B cell (primary cell): Measurements from ENCODE around the gene NOL9. TPM values are rescaled to one million over a fixed set of nuclear protein-coding genes. Genes with fewer than 3 reads are reported as not detected.

Experiments
- ATAC-seq: fragments of 200-7000 bp; cut with Tn5 transposase; one replicate; pipeline ENCODE4 v1.10.0; 2021; ENCODE audit warnings: low read depth, mild to moderate bottlenecking, moderate number of reproducible peaks, moderate library complexity
- CTCF ChIA-PET: fragments of 350-600 bp; sonication (Branson Sonifier 250); formaldehyde crosslinking; loops from one replicate; lab custom pipeline; 2021; ENCODE audit warnings: antibody characterized with exemption, inconsistent platforms; lab: Charles Lee
- POLR2A ChIA-PET: fragments of 350-600 bp; sonication (Branson Sonifier 250); formaldehyde crosslinking; loops from one replicate; lab custom pipeline; 2021; ENCODE audit warnings: antibody characterized with exemption; lab: Charles Lee
- DNase-seq: peaks from one replicate; pipeline ENCODE4 v3.0.0; 2013
- H2AFZ ChIP-seq: 2 replicates; pipeline ENCODE4 v1.6.1; 2012; ENCODE audit warnings: mild to moderate bottlenecking, low read depth, low read length; ENCODE audit not compliant: insufficient read depth, poor library complexity, severe bottlenecking
- H3K27ac ChIP-seq, 2 donors: 1 replicate in 1 of 2; 2 replicates in 1 of 2; pipeline ENCODE4 v1.5.1; 2012 to 2013; ENCODE audit warnings: low read length in 2 of 2, mild to moderate bottlenecking in 2 of 2, moderate library complexity in 1 of 2
- H3K27me3 ChIP-seq, 4 experiments: fragments of 200-600 bp in 1 of 4; sonication (generic) in 1 of 4; replicated peaks in 1 of 4; 1 replicate in 2 of 4; 2 replicates in 2 of 4; pipeline versions ENCODE4 v1.6.1 to v1.7.0; 2013 to 2016; ENCODE audit warnings: low read length in 3 of 4, mild to moderate bottlenecking in 2 of 4, mixed read lengths in 1 of 4, moderate library complexity in 1 of 4; ENCODE audit not compliant: insufficient read depth in 4 of 4, control insufficient read depth in 3 of 4; ENCODE audit errors: control extremely low read depth in 1 of 4
- H3K36me3 ChIP-seq, 2 experiments: replicated peaks in 1 of 2; 1 replicate in 1 of 2; 2 replicates in 1 of 2; pipeline versions ENCODE4 v1.6.1 to v1.7.1; 2013; ENCODE audit warnings: low read length in 1 of 2; ENCODE audit not compliant: insufficient read depth in 2 of 2, control insufficient read depth in 1 of 2; ENCODE audit errors: control extremely low read depth in 1 of 2, extremely low read depth in 1 of 2
- H3K4me1 ChIP-seq, 2 donors: fragments of 200-600 bp in 1 of 2; sonication (generic) in 1 of 2; 1 replicate in 1 of 2; 2 replicates in 1 of 2; pipeline versions ENCODE4 v1.5.1 to v1.6.1; 2013 to 2017; ENCODE audit warnings: low read length in 2 of 2; ENCODE audit not compliant: control insufficient read depth in 2 of 2, insufficient read depth in 2 of 2
- H3K4me2 ChIP-seq: replicated peaks from 2 replicates; pipeline ENCODE3; 2012; ENCODE audit warnings: mild to moderate bottlenecking, low read depth, low read length; ENCODE audit not compliant: poor library complexity, severe bottlenecking
- H3K4me3 ChIP-seq, 5 experiments: fragments of 200-600 bp in 1 of 5; sonication (generic) in 1 of 5; 1 replicate in 3 of 5; 2 replicates in 2 of 5; pipeline versions ENCODE4 v1.5.1 to v1.7.0; 2011 to 2016; ENCODE audit warnings: low read length in 4 of 5, mild to moderate bottlenecking in 4 of 5, low read depth in 2 of 5, control low read depth in 1 of 5, moderate library complexity in 1 of 5; ENCODE audit not compliant: insufficient read depth in 1 of 5; ENCODE audit errors: control extremely low read depth in 1 of 5, extremely low read depth in 1 of 5
- H3K79me2 ChIP-seq: fragments of 200-600 bp; sonication (generic); one replicate; pipeline ENCODE4 v1.6.0; 2016; ENCODE audit warnings: low read length; ENCODE audit not compliant: control insufficient read depth, insufficient read depth
- H3K9ac ChIP-seq: fragments of 200-600 bp; sonication (generic); 2 replicates; pipeline ENCODE4 v1.6.1; 2017; ENCODE audit warnings: mild to moderate bottlenecking, low read length, moderate library complexity
- H3K9me3 ChIP-seq, 3 donors: one replicate each; pipeline versions ENCODE4 v1.6.1 to v1.7.1; 2013; ENCODE audit warnings: low read length in 2 of 3; ENCODE audit not compliant: control insufficient read depth in 2 of 3, insufficient read depth in 1 of 3; ENCODE audit errors: control extremely low read depth in 1 of 3
- H4K20me1 ChIP-seq: 2 replicates; pipeline ENCODE4 v1.6.0; 2012; ENCODE audit warnings: mild to moderate bottlenecking, low read length; ENCODE audit not compliant: insufficient read depth, control insufficient read depth, poor library complexity, severe bottlenecking
- H3K27ac Mint-ChIP-seq: one replicate; pipeline ENCODE4 v1.8.0; 2021; ENCODE audit warnings: mixed read lengths
- H3K27me3 Mint-ChIP-seq: one replicate; pipeline ENCODE4 v1.8.0; 2021; ENCODE audit warnings: mixed read lengths
- H3K4me1 Mint-ChIP-seq: one replicate; pipeline ENCODE4 v1.8.0; 2021; ENCODE audit warnings: mixed read lengths
- H3K4me3 Mint-ChIP-seq: one replicate; pipeline ENCODE4 v1.8.0; 2021; ENCODE audit warnings: mixed read lengths
- H3K9me3 Mint-ChIP-seq: one replicate; pipeline ENCODE4 v1.8.0; 2022; ENCODE audit warnings: mixed read lengths; ENCODE audit not compliant: insufficient read depth
- EZH2 ChIP-seq: IDR thresholded peaks from 2 replicates; pipeline ENCODE4 v1.6.1; 2012; ENCODE audit warnings: borderline replicate concordance, low read depth, mild to moderate bottlenecking, moderate library complexity, low read length; ENCODE audit not compliant: insufficient read depth, poor library complexity, severe bottlenecking
- WGBS: methylation state at CpG from one replicate; pipeline ENCODE4 v1.1.5; 2013; ENCODE audit warnings: missing lambda C conversion rate; ENCODE audit not compliant: insufficient coverage; 5-methylcytosine and 5-hydroxymethylcytosine counted together
- intact Hi-C: fragments of 100-400 bp; cut with micrococcal nuclease; formaldehyde crosslinking; loops from one replicate; pipeline ENCODE4 v1.10.0; 2022
- polyA plus RNA-seq: library from polyadenylated mRNA; depleted of rRNA; stranded (reverse); fragments of >200 nt; gene quantifications from 2 replicates; pipeline ENCODE4 v1.2.3, GENCODE V29; 2012
- total RNA-seq, 2 donors: library from RNA; stranded (reverse); fragments of 120-200 nt in 1 of 2; gene quantifications; 1 replicate in 1 of 2; 2 replicates in 1 of 2; pipeline versions ENCODE4 v1.2.3 to v1.2.4, GENCODE V29; 2013 to 2022
- TF ChIP-seq, protein P1 (sequence below): fragments of 200-600 bp; IDR thresholded peaks from one replicate; pipeline ENCODE4 v1.8.0; 2022; ENCODE audit warnings: antibody characterized with exemption, mild to moderate bottlenecking

NOL9 gene
- total and polyA plus RNA-seq, 2 donors (not counting 1 experiment from before 2014, with no cell fraction given) = 23.8 to 49.5 TPM

DNA sequence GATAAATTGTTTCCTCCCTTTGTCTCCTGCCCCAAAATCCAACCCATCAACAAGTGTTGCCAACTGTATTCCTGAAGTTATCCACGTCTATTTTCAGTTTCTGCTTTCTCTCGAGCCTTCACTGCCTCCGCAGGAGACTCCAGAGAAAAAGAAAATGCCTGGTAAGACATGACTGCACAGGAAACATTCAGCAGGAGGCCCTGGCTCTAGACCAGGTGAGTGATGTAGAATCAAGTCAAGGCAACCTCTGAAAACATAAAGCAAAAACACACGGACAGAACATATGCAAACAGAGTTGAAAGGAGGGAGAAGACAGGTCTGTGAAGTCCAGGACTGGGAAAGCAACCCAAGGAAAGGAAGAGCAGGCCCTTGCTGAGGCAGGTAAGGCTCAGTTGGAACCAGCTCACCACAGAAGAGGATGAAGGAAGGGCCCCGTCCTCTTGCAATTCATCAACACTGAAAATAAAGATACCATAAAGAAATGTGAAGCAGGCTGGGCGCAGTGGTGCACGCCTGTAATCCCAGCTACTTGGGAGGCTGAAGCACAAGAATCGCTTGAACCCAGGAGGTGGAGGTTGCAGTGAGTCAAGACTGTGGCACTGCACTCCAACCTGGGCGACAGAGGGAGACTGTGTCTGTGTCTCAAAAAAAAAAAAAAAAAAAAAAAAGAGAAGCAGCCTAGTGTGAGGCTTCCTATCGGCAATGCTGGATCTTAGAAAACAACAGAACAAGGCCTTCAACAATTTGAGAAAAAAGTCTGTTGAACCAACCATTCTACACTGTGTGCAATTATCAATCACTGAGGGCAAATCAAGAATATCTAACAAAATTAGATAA lies 8.8 kb downstream of the NOL9 start:
- H3K27me3 Mint-ChIP-seq = no peaks in the 10 kb centered on the region
- no peak overlapping the region for H2AFZ ChIP-seq
- intact Hi-C loops = no loop called here
- H3K9me3 ChIP-seq = no peaks in the 10 kb centered on the region
- ATAC-seq = no peak
- H3K4me3 ChIP-seq = no peak overlapping the region
- DNase-seq = no peak
- H3K27ac Mint-ChIP-seq = peak overlapping the region; percentile 47
- TF ChIP-seq, protein P1, sequence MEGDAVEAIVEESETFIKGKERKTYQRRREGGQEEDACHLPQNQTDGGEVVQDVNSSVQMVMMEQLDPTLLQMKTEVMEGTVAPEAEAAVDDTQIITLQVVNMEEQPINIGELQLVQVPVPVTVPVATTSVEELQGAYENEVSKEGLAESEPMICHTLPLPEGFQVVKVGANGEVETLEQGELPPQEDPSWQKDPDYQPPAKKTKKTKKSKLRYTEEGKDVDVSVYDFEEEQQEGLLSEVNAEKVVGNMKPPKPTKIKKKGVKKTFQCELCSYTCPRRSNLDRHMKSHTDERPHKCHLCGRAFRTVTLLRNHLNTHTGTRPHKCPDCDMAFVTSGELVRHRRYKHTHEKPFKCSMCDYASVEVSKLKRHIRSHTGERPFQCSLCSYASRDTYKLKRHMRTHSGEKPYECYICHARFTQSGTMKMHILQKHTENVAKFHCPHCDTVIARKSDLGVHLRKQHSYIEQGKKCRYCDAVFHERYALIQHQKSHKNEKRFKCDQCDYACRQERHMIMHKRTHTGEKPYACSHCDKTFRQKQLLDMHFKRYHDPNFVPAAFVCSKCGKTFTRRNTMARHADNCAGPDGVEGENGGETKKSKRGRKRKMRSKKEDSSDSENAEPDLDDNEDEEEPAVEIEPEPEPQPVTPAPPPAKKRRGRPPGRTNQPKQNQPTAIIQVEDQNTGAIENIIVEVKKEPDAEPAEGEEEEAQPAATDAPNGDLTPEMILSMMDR = no peak
- TF ChIP-seq EZH2 = no peak
- WGBS = 83% methylated on average over 2 of the region's 10 CpGs
- POLR2A ChIA-PET = no interaction called here
- no peak overlapping the region for H3K9ac ChIP-seq
- no peaks in the 10 kb centered on the region for H3K79me2 ChIP-seq
- no peak overlapping the region for H3K27ac ChIP-seq
- H3K4me1 Mint-ChIP-seq = peaks cover 28% of the 10 kb centered on the region
- no peaks in the 10 kb centered on the region for H3K27me3 ChIP-seq
- H3K4me1 ChIP-seq = peaks cover 0 to 19% of the 10 kb centered on the region in 2 donors
- CTCF ChIA-PET = no interaction called here
- H3K4me3 Mint-ChIP-seq = peak overlapping the region; percentile 29
- peaks cover 7 to 51% of the 10 kb centered on the region in 2 experiments for H3K36me3 ChIP-seq
- H3K9me3 Mint-ChIP-seq = no peaks in the 10 kb centered on the region
- H3K4me2 ChIP-seq = no peak overlapping the region
- peaks cover 5% of the 10 kb centered on the region for H4K20me1 ChIP-seq

- TF ChIP-seq, protein P1 = no peak
- TF ChIP-seq EZH2 = no peak
- ATAC-seq (no peak), DNase-seq (no peak)
- no peak overlapping the region for H3K27ac Mint-ChIP-seq
- no peak overlapping the region for H3K4me3 ChIP-seq
- no CpG with 5 or more reads among the region's 3 CpGs for WGBS
- no peak overlapping the region for H2AFZ ChIP-seq
- no peaks in the 10 kb centered on the region for H3K9me3 Mint-ChIP-seq
- H3K4me2 ChIP-seq = no peak overlapping the region
- ChIA-PET POLR2A (no interaction called here), CTCF (interaction anchor here (0.7 kb wide), 1 partner anchor 93 kb away, joined by 3 read pairs; no protein-coding TSS in a partner anchor)
- H3K4me1 ChIP-seq = peaks cover 0 to 19% of the 10 kb centered on the region in 2 donors
- peaks cover 26% of the 10 kb centered on the region for H3K4me1 Mint-ChIP-seq
- intact Hi-C loops = no loop called here
- H3K27ac ChIP-seq = no peak overlapping the region
- H3K4me3 Mint-ChIP-seq = no peak overlapping the region
- H3K79me2 ChIP-seq = no peaks in the 10 kb centered on the region
- no peaks in the 10 kb centered on the region for H3K9me3 ChIP-seq
- peaks cover 7 to 47% of the 10 kb centered on the region in 2 experiments for H3K36me3 ChIP-seq
- H4K20me1 ChIP-seq = no peaks in the 10 kb centered on the region
- no peaks in the 10 kb centered on the region for H3K27me3 ChIP-seq
- no peaks in the 10 kb centered on the region for H3K27me3 Mint-ChIP-seq
- H3K9ac ChIP-seq = no peak overlapping the region
These were observed 9.5 kb downstream of the NOL9 start for GRCh38 chr1:6544831-6545230.
